Gastrocnemius medialis (tissue), 4 donors: ENCODE data around the gene CFAP119. TPM values are rescaled to one million over a fixed set of nuclear protein-coding genes. Genes with fewer than 3 reads are reported as not detected.

ENCODE experiments used
- ATAC-seq, 2 donors: fragments of 150-250 bp; one replicate each; pipeline ENCODE4 v1.9.1; 2016
- DNase-seq, 2 donors: peaks; one replicate each; pipeline ENCODE4 v3.0.0-alpha.2; 2019
- H3K27ac ChIP-seq, 4 donors: fragments of 200-600 bp; sonication (generic); 1 replicate in 1 of 4; 2 replicates in 3 of 4; pipeline ENCODE4 v1.5.1; 2016 to 2018; ENCODE audit warnings: mild to moderate bottlenecking in 2 of 4, moderate library complexity in 1 of 4
- H3K27me3 ChIP-seq, 3 donors: fragments of 200-600 bp; sonication (generic) in 2 of 3; 1 replicate in 1 of 3; 2 replicates in 2 of 3; pipeline versions ENCODE4 v1.5.1 to v1.6.0; 2016 to 2019; ENCODE audit warnings: mild to moderate bottlenecking in 1 of 3, moderate library complexity in 1 of 3
- H3K36me3 ChIP-seq, 2 donors: fragments of 200-600 bp; sonication (generic) in 1 of 2; one replicate each; pipeline ENCODE4 v1.5.1; 2017 to 2018
- H3K4me1 ChIP-seq, 2 donors: fragments of 200-600 bp; sonication (generic) in 1 of 2; one replicate each; pipeline ENCODE4 v1.5.1; 2016 to 2017; ENCODE audit warnings: mild to moderate bottlenecking in 2 of 2
- H3K4me3 ChIP-seq, 4 donors: fragments of 200-600 bp; sonication (generic) in 3 of 4; 1 replicate in 1 of 4; 2 replicates in 3 of 4; pipeline ENCODE4 v1.5.1; 2016 to 2019; ENCODE audit warnings: mild to moderate bottlenecking in 2 of 4
- H3K9me3 ChIP-seq, 3 donors: fragments of 200-600 bp; sonication (generic) in 2 of 3; 1 replicate in 1 of 3; 2 replicates in 2 of 3; pipeline ENCODE4 v1.5.1; 2016 to 2019
- CTCF ChIP-seq, 5 experiments: fragments of 450-650 bp in 3 of 5; fragments of 200-600 bp in 2 of 5; sonication (generic) in 2 of 5; IDR thresholded peaks in 4 of 5; conservative IDR thresholded peaks in 1 of 5; 1 replicate in 4 of 5; 2 replicates in 1 of 5; pipeline ENCODE4 v1.5.1; 2016 to 2019; ENCODE audit warnings: antibody characterized with exemption in 5 of 5, mild to moderate bottlenecking in 3 of 5, moderate library complexity in 3 of 5
- POLR2A ChIP-seq, 2 donors: fragments of 450-650 bp; IDR thresholded peaks; one replicate each; pipeline ENCODE4 v1.6.1; 2017; ENCODE audit warnings: antibody characterized with exemption in 2 of 2, mild to moderate bottlenecking in 2 of 2, moderate library complexity in 2 of 2
- in situ Hi-C, 4 donors: fragments of 200-750 bp; cut with MboI; loops; one replicate each; pipeline versions ENCODE4 v1.15.0 to v1.8.0; 2017; ENCODE audit warnings: low sequenced_read_pairs in 4 of 4
- intact Hi-C: fragments of 100-400 bp; cut with DNase I; formaldehyde crosslinking; loops from one replicate; pipeline ENCODE4 v1.15.1; 2023; ENCODE audit warnings: low total_unique reads
- total RNA-seq, 4 donors: library from RNA; depleted of rRNA; stranded (reverse); fragments of >200 nt; gene quantifications; one replicate each; pipeline versions ENCODE4 v1.1.0 to v1.2.3, GENCODE V29; 2016

The CFAP119 gene
- total RNA-seq, 4 donors from 2014 or later = 0.73 to 5.8 (median 1.7) TPM; not detected in 1

GRCh38 chr16:30777591-30778297, 15.9 kb upstream of the CFAP119 start:
- no peak overlapping the region for H3K4me3 ChIP-seq
- TF ChIP-seq POLR2A (IDR thresholded peaks at IDR 0.05) = no peak
- TF ChIP-seq CTCF (IDR thresholded peaks at IDR 0.05 in 4 of 5, conservative IDR thresholded peaks at IDR 0.05 in 1 of 5) = peak in 2 of 5 experiments; percentile 13 to 41
- H3K4me1 ChIP-seq = peaks cover 31 to 41% of the 10 kb centered on the region in 2 donors
- H3K27ac ChIP-seq = peak overlapping the region; percentile 71 to 96 (median 89)
- in situ Hi-C loops (no loop called here), intact Hi-C loops (no loop called here)
- peak in 1 of 2 donors; percentile 8 for ATAC-seq
- peak in 1 of 2 donors; percentile 60 for DNase-seq
- no peaks in the 10 kb centered on the region for H3K27me3 ChIP-seq
- H3K9me3 ChIP-seq = no peaks in the 10 kb centered on the region
- peaks cover 0 to 28% of the 10 kb centered on the region in 2 donors for H3K36me3 ChIP-seq

- Histone ChIP-seq H3K9me3 (no peaks in the 10 kb centered on the region), H3K36me3 (peaks cover 4 to 35% of the 10 kb centered on the region in 2 donors), H3K27me3 (no peaks in the 10 kb centered on the region), H3K4me1 (peaks cover 31 to 41% of the 10 kb centered on the region in 2 donors), H3K4me3 (peak overlapping the region; percentile 78 to 94 (median 84)), H3K27ac (peak overlapping the region; percentile 84 to 96 (median 94))
- ATAC-seq = peak; percentile 73 to 87
- DNase-seq = peak; percentile 76 to 85
- in situ Hi-C loops (no loop called here), intact Hi-C loops (loop anchor here (2.0 kb wide), 1 partner anchor 39 kb away; no protein-coding TSS in a partner anchor)
- TF ChIP-seq POLR2A (IDR thresholded peaks at IDR 0.05) = peak; percentile 49 to 66
- no peak for TF ChIP-seq CTCF (IDR thresholded peaks at IDR 0.05 in 4 of 5, conservative IDR thresholded peaks at IDR 0.05 in 1 of 5)
Observed at GRCh38 chr16:30775392-30776188, 13.7 kb upstream of the CFAP119 start.

GRCh38 chr16:30775131-30775391, 13.2 kb upstream of the CFAP119 start:
- Histone ChIP-seq H3K4me3 (peak overlapping the region; percentile 78 to 94 (median 84)), H3K27me3 (no peaks in the 10 kb centered on the region), H3K27ac (peak overlapping the region; percentile 84 to 96 (median 94)), H3K9me3 (no peaks in the 10 kb centered on the region), H3K36me3 (peaks cover 4 to 40% of the 10 kb centered on the region in 2 donors), H3K4me1 (peaks cover 31 to 41% of the 10 kb centered on the region in 2 donors)
- ATAC-seq (no peak), DNase-seq (no peak)
- intact Hi-C loops = loop anchor here (2.0 kb wide), 1 partner anchor 40 kb away; no protein-coding TSS in a partner anchor
- TF ChIP-seq CTCF (IDR thresholded peaks at IDR 0.05 in 4 of 5, conservative IDR thresholded peaks at IDR 0.05 in 1 of 5) (no peak), POLR2A (IDR thresholded peaks at IDR 0.05) (no peak)
- in situ Hi-C loops = no loop called here

- peaks cover 31 to 41% of the 10 kb centered on the region in 2 donors for H3K4me1 ChIP-seq
- H3K9me3 ChIP-seq = no peaks in the 10 kb centered on the region
- H3K36me3 ChIP-seq = peaks cover 4 to 45% of the 10 kb centered on the region in 2 donors
- H3K27ac ChIP-seq = peak overlapping the region; percentile 84 to 96 (median 94)
- intact Hi-C loops = loop anchor here (2.0 kb wide), 1 partner anchor 40 kb away; no protein-coding TSS in a partner anchor
- no peak for ATAC-seq
- TF ChIP-seq POLR2A (IDR thresholded peaks at IDR 0.05) (no peak), CTCF (IDR thresholded peaks at IDR 0.05 in 4 of 5, conservative IDR thresholded peaks at IDR 0.05 in 1 of 5) (no peak)
- no peak for DNase-seq
- no peaks in the 10 kb centered on the region for H3K27me3 ChIP-seq
- H3K4me3 ChIP-seq = peak overlapping the region; percentile 78 to 94 (median 84)
- in situ Hi-C loops = no loop called here
Observed at GRCh38 chr16:30774367-30775130, 12.7 kb upstream of the CFAP119 start.
